Kidney epithelial cell (primary cell): ENCODE measurements around the gene HOXB5. TPM values are rescaled to one million over a fixed set of nuclear protein-coding genes. Genes with fewer than 3 reads are reported as not detected.
A peak's percentile ranks its signal among the peaks of the same experiment; 100 is the strongest.

Experiments used
- DNase-seq: peaks from one replicate; pipeline ENCODE4 v3.0.0-alpha.2; 2010; ENCODE audit warnings: low read depth
- H3K27me3 ChIP-seq: 2 replicates; pipeline ENCODE4 v1.6.0; 2011; ENCODE audit warnings: low read length; ENCODE audit not compliant: control insufficient read depth, insufficient read depth
- H3K36me3 ChIP-seq: 2 replicates; pipeline ENCODE4 v1.5.1; 2011; ENCODE audit warnings: low read length; ENCODE audit not compliant: control insufficient read depth, insufficient read depth
- H3K4me3 ChIP-seq: 2 replicates; pipeline ENCODE4 v1.5.1; 2011; ENCODE audit warnings: low read depth, mild to moderate bottlenecking, control low read depth, low read length
- CTCF ChIP-seq: IDR thresholded peaks from 2 replicates; pipeline ENCODE4 v1.5.1; 2011; ENCODE audit warnings: mild to moderate bottlenecking, moderate library complexity, low read length, control low read depth, inconsistent platforms; ENCODE audit not compliant: insufficient read depth, poor library complexity, severe bottlenecking
- total RNA-seq: library from RNA; depleted of rRNA; stranded (reverse); fragments of >200 nt; gene quantifications from 2 replicates; pipeline ENCODE4 v1.2.3, GENCODE V29; 2015

The HOXB5 gene
- total RNA-seq, 1 donor from 2014 or later: 3.6 TPM

DNA sequence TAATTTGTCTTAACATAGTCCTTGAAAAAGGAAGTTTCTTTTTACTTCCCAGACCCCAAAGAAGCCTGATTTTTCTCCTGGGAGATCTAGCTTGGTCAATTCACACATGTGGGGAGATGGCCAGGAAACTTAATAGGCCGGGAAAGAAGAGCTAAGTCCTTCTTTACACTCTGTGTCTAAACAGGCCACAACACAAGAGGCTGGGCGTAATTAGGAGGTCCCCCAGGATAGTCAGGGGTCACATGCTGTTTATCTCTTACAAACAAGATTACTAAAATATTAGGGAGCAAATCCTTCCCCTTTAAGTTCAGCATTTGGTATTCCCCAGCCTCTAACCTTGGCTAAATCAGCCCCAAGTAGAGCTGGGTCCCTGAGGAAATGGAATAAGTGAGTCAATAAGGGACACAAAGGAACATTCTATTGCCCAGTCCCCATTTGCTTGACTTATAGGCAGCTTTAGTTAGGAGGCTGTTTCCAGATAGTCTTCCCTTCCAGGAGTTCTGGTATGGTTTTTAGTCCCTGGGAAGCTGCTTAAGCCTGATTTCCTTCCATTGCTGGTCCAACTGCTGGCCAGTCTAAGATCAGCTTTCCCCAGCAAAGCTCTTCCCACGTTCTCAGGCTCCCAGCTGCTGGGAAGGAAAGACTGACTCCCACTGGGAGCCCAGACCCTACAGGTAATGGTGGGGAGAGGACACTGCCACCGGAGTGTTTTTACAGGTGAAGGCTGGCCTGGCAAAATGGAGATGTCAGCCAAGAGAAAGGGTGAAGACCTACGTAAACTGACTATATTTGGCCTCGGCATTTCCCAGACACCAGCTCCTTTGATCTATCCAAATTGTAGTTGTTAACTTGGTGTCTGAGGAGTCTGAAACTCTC is 46.6 kb upstream of the HOXB5 start:
- DNase-seq: no peak
- H3K36me3 ChIP-seq: peaks cover 1% of the 10 kb centered on the region
- no peak for TF ChIP-seq CTCF
- no peaks in the 10 kb centered on the region for H3K27me3 ChIP-seq
- no peak overlapping the region for H3K4me3 ChIP-seq

GRCh38 chr17:48639136-48639535 is 45.6 kb upstream of the HOXB5 start:
- no peak for TF ChIP-seq CTCF
- no peak overlapping the region for H3K4me3 ChIP-seq
- H3K36me3 ChIP-seq: peaks cover 1% of the 10 kb centered on the region
- DNase-seq: no peak
- H3K27me3 ChIP-seq: no peaks in the 10 kb centered on the region

DNA sequence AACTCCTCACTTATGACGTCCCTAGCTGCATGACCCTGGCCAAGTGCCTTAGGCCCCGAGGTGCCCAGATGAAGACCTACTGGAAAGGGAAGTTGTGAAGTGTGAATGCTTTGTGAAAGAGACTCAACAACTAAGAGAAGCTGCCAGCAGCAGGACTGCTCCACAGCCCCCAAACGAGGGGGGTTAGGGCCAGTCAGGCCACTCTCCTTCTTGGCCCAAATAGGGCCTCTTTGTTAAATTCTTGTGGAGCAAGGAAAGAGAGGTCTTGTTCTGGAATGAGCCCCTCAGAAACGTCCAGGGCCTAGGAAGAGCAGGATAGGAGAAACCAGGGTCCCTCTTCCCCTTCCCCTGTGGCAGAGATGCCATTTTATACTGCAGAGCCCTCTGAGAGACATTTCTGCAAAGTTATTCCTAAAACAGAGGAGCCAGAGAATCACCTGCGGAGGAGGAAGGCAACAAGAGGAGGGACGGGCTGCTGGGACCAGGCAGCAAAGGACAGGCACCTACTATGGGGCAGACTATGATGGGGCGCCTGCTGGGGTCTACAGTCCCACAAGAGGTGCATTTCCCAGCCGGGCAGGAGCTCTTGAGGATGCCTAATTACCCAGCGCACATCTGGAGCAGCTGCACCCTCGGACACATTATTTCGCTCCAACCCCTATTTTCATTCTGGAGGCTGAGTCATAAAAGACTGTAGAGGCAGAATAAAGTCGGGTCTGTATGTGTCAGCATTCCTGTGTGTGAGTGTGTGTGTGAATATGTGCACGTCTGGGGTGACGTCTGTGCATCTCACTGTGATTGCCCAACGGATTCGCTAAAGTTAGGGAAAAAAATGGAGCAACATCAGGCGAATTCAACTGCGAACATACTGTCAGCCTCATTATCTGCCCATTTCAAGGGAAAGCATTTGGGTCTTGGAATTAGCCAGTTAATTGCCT is 44.0 kb upstream of the HOXB5 start:
- Histone ChIP-seq H3K36me3 (no peaks in the 10 kb centered on the region), H3K4me3 (no peak overlapping the region), H3K27me3 (no peaks in the 10 kb centered on the region)
- DNase-seq: peak; percentile 85
- TF ChIP-seq CTCF: no peak

DNA sequence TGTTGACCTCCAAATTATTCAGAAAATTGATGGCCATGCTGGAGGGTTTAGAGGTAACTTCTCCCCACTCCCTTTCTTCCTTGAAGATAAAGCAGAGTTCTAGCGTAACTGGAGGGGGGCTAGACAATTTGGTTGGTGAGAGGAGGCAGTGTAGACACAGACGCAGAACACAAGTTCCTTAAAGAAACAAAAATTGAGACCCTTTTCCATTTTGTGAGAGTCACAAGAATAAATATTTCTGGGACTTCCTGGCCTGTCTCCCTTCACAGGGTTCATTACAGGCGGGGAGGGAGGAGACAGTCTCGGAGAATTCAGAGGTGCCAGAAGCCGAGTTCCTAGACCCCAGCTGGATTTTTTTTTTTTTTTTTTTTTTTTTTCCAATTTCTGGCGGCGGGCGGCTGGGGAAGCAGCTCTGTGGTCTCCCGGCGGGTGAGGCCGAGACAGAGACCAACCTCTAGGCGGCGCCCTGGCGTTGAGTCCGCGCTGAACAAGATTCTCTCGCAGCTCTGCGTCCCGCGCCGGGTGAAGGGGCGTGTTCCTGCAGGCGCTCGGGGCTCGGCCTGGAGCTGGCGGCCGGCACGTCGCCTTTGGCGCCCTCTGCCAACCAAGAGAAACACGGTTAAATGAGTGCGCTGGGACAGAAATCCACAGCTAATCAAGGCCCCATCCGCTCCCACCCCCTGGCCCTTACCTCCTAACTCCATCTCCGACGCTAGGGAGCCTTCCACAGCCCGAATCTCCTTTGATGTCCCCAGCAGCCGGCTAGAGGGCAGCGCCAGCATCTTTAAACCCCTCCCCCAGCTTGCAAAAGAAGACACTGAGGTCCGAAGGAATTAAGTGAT is 42.8 kb upstream of the HOXB5 start:
- Histone ChIP-seq H3K4me3 (no peak overlapping the region), H3K27me3 (no peaks in the 10 kb centered on the region)
- DNase-seq: peak; percentile 80

More for the DNA sequence above, 42.8 kb upstream of the HOXB5 start:
- no peaks in the 10 kb centered on the region for H3K36me3 ChIP-seq
- TF ChIP-seq CTCF: peak; percentile 80
